PC-3 (cell line): ENCODE results near the gene RARA.

Experiments used
- CTCF ChIP-seq: fragments of 300-600 bp; sonication (generic); conservative IDR thresholded peaks from 2 replicates; pipeline ENCODE4 v1.5.1; 2017; ENCODE audit warnings: antibody characterized with exemption, low read depth, mild to moderate bottlenecking, low read length
- EZH2 ChIP-seq: fragments of 300-600 bp; sonication (generic); IDR thresholded peaks from one replicate; pipeline ENCODE4 v1.6.1; 2017; ENCODE audit warnings: antibody characterized with exemption, mild to moderate bottlenecking, low read length; ENCODE audit not compliant: unreplicated experiment
- EZH2phosphoT487 ChIP-seq: fragments of 300-600 bp; sonication (generic); IDR thresholded peaks from 2 replicates; pipeline ENCODE4 v1.6.1; 2018; ENCODE audit warnings: mild to moderate bottlenecking, antibody characterized with exemption, low read length, borderline replicate concordance

- TF ChIP-seq CTCF (no peak), EZH2 (no peak), EZH2phosphoT487 (no peak)
Measured at GRCh38 chr17:40340327-40340726, 31.3 kb downstream of the RARA start.
